IMR-90 (cell line): ENCODE measurements around the gene TCERG1L. TPM values are rescaled to one million over a fixed set of nuclear protein-coding genes. Genes with fewer than 3 reads are reported as not detected.

ENCODE experiments used
- ATAC-seq: fragments of 200-7000 bp; cut with Tn5 transposase; 2 replicates; pipeline ENCODE4 v1.9.1; 2020; ENCODE audit warnings: low read depth, mild to moderate bottlenecking, moderate library complexity
- BruUV-seq: library from RNA; stranded (reverse); fragments of 400-500 nt; replicated peaks from 2 replicates; lab custom pipeline; 2021; lab: Mats Ljungman, UMichigan
- CTCF ChIA-PET: fragments of 300-600 bp; formaldehyde crosslinking; extraction: SDS; loops from one replicate; lab custom pipeline; 2021; ENCODE audit warnings: antibody characterized with exemption; lab: Yijun Ruan, JAX
- POLR2A ChIA-PET: fragments of 300-600 bp; sonication (Branson Sonifier 250); formaldehyde crosslinking; loops from one replicate; lab custom pipeline; 2022; ENCODE audit warnings: antibody characterized with exemption; ENCODE audit not compliant: unreplicated experiment; lab: Charles Lee
- DNase-seq: peaks from one replicate; pipeline ENCODE4 v3.0.0; 2013
- H2AFZ ChIP-seq: replicated peaks from 2 replicates; pipeline ENCODE3; 2013; ENCODE audit warnings: low read length, mild to moderate bottlenecking; ENCODE audit not compliant: poor library complexity
- H2AK5ac ChIP-seq: 2 replicates; pipeline ENCODE4 v1.6.1; 2013; ENCODE audit warnings: low read depth, low read length, inconsistent platforms
- H2AK9ac ChIP-seq: replicated peaks from 2 replicates; pipeline ENCODE3; 2013; ENCODE audit warnings: mild to moderate bottlenecking, low read depth, low read length, moderate library complexity; ENCODE audit not compliant: poor library complexity
- H2BK120ac ChIP-seq: 2 replicates; pipeline ENCODE4 v1.6.1; 2013; ENCODE audit warnings: low read depth, low read length, inconsistent platforms
- H2BK15ac ChIP-seq: 3 replicates; pipeline ENCODE4 v1.6.1; 2013; ENCODE audit warnings: low read depth, low read length, inconsistent platforms
- H2BK20ac ChIP-seq: 2 replicates; pipeline ENCODE4 v1.6.1; 2013; ENCODE audit warnings: low read depth, mild to moderate bottlenecking, inconsistent platforms, low read length, moderate library complexity
- H2BK5ac ChIP-seq: 2 replicates; pipeline ENCODE4 v1.6.1; 2013; ENCODE audit warnings: mild to moderate bottlenecking, low read depth, low read length, inconsistent platforms; ENCODE audit not compliant: poor library complexity, severe bottlenecking
- H3K14ac ChIP-seq: replicated peaks from 2 replicates; pipeline ENCODE4 v1.6.1; 2013; ENCODE audit warnings: low read depth, low read length, inconsistent platforms
- H3K18ac ChIP-seq: 2 replicates; pipeline ENCODE4 v1.6.1; 2013; ENCODE audit warnings: low read depth, low read length, control low read depth
- H3K23ac ChIP-seq: 2 replicates; pipeline ENCODE4 v1.6.1; 2013; ENCODE audit warnings: low read depth, low read length, inconsistent platforms
- H3K27ac ChIP-seq: 2 replicates; pipeline ENCODE4 v1.5.1; 2013; ENCODE audit warnings: mild to moderate bottlenecking, control low read depth, low read length; ENCODE audit not compliant: insufficient read depth
- H3K27me3 ChIP-seq: 2 replicates; pipeline ENCODE4 v1.6.1; 2013; ENCODE audit warnings: low read length; ENCODE audit not compliant: control insufficient read depth, insufficient read depth
- H3K36me3 ChIP-seq: 2 replicates; pipeline ENCODE4 v1.6.1; 2013; ENCODE audit warnings: low read length, mixed read lengths; ENCODE audit not compliant: control insufficient read depth, insufficient read depth
- H3K4ac ChIP-seq: 2 replicates; pipeline ENCODE4 v1.6.1; 2013; ENCODE audit warnings: low read depth, low read length, inconsistent platforms
- H3K4me1 ChIP-seq: 2 replicates; pipeline ENCODE4 v1.6.1; 2013; ENCODE audit warnings: low read length, mixed read lengths; ENCODE audit not compliant: control insufficient read depth, insufficient read depth
- H3K4me2 ChIP-seq: 2 replicates; pipeline ENCODE4 v1.6.1; 2013; ENCODE audit warnings: low read depth, mild to moderate bottlenecking, control low read depth, low read length, moderate library complexity
- H3K4me3 ChIP-seq: 2 replicates; pipeline ENCODE4 v1.5.1; 2013; ENCODE audit warnings: low read depth, mild to moderate bottlenecking, control low read depth, low read length, moderate library complexity; ENCODE audit not compliant: insufficient read depth
- H3K56ac ChIP-seq: 2 replicates; pipeline ENCODE4 v1.6.1; 2013; ENCODE audit warnings: low read length, inconsistent platforms; ENCODE audit not compliant: insufficient read depth; ENCODE audit errors: extremely low read depth
- H3K79me1 ChIP-seq, 2 experiments: 2 replicates each; pipeline ENCODE4 v1.6.1; 2013; ENCODE audit warnings: low read length in 2 of 2, inconsistent platforms in 1 of 2, low read depth in 1 of 2
- H3K9ac ChIP-seq: 2 replicates; pipeline ENCODE4 v1.6.1; 2013; ENCODE audit warnings: low read depth, low read length, control low read depth
- H3K9me1 ChIP-seq: 2 replicates; pipeline ENCODE4 v1.6.1; 2013; ENCODE audit warnings: low read length, inconsistent platforms; ENCODE audit not compliant: insufficient read depth
- H3K9me3 ChIP-seq: 2 replicates; pipeline ENCODE4 v1.6.1; 2013; ENCODE audit warnings: low read length; ENCODE audit not compliant: control insufficient read depth, insufficient read depth
- H4K20me1 ChIP-seq: 2 replicates; pipeline ENCODE4 v1.6.1; 2013; ENCODE audit warnings: low read length, inconsistent platforms; ENCODE audit not compliant: insufficient read depth
- H4K5ac ChIP-seq: 2 replicates; pipeline ENCODE4 v1.6.1; 2013; ENCODE audit warnings: mild to moderate bottlenecking, low read depth, low read length, control low read depth
- H4K8ac ChIP-seq, 2 experiments: 2 replicates each; pipeline ENCODE4 v1.6.1; 2013; ENCODE audit warnings: low read depth in 2 of 2, low read length in 2 of 2, control low read depth in 1 of 2, inconsistent platforms in 1 of 2
- H4K91ac ChIP-seq: 2 replicates; pipeline ENCODE4 v1.6.1; 2013; ENCODE audit warnings: low read depth, low read length, inconsistent platforms; ENCODE audit not compliant: insufficient read depth
- BHLHE40 ChIP-seq: fragments of 150-350 bp; IDR thresholded peaks from 2 replicates; pipeline ENCODE4 v1.6.1; 2016; ENCODE audit warnings: mild to moderate bottlenecking, low read depth, low read length
- CEBPB ChIP-seq: IDR thresholded peaks from 2 replicates; pipeline ENCODE4 v1.6.1; 2012; ENCODE audit warnings: low read depth, low read length, improper control_type of control experiment
- CHD1 ChIP-seq: IDR thresholded peaks from 2 replicates; pipeline ENCODE4 v1.6.1; 2012; ENCODE audit warnings: low read depth, low read length, improper control_type of control experiment
- CTCF ChIP-seq: conservative IDR thresholded peaks from 2 replicates; pipeline ENCODE4 v1.5.1; 2012; ENCODE audit warnings: mild to moderate bottlenecking, low read depth, low read length, improper control_type of control experiment
- FOS ChIP-seq: fragments of 150-350 bp; IDR thresholded peaks from 2 replicates; pipeline ENCODE4 v1.6.1; 2016; ENCODE audit warnings: low read depth, low read length
- MXI1 ChIP-seq: IDR thresholded peaks from 2 replicates; pipeline ENCODE4 v1.6.1; 2012; ENCODE audit warnings: low read depth, mild to moderate bottlenecking, low read length, moderate library complexity, borderline replicate concordance
- NFE2L2 ChIP-seq: fragments of 150-350 bp; IDR thresholded peaks from 2 replicates; pipeline ENCODE4 v1.6.1; 2016; ENCODE audit warnings: low read depth, mild to moderate bottlenecking, low read length
- POLR2A ChIP-seq: IDR thresholded peaks from 2 replicates; pipeline ENCODE4 v1.6.1; 2012; ENCODE audit warnings: mild to moderate bottlenecking, low read depth, low read length
- RAD21 ChIP-seq: IDR thresholded peaks from 2 replicates; pipeline ENCODE4 v1.6.1; 2012; ENCODE audit warnings: low read length, improper control_type of control experiment
- RCOR1 ChIP-seq: IDR thresholded peaks from 2 replicates; pipeline ENCODE4 v1.6.1; 2012; ENCODE audit warnings: mild to moderate bottlenecking, low read length, improper control_type of control experiment; ENCODE audit not compliant: insufficient replicate concordance
- RFX5 ChIP-seq: IDR thresholded peaks from 2 replicates; pipeline ENCODE4 v1.8.0; 2012; ENCODE audit warnings: low read depth, mild to moderate bottlenecking, low read length, moderate library complexity
- SMC3 ChIP-seq: fragments of 150-350 bp; IDR thresholded peaks from 2 replicates; pipeline ENCODE4 v1.6.1; 2016; ENCODE audit warnings: low read depth, mild to moderate bottlenecking, antibody characterized with exemption, low read length, moderate library complexity
- USF2 ChIP-seq: fragments of 150-350 bp; IDR thresholded peaks from 2 replicates; pipeline ENCODE4 v1.6.1; 2017; ENCODE audit warnings: mild to moderate bottlenecking, antibody characterized with exemption, low read length, low read depth
- WGBS, 2 experiments: methylation state at CpG; one replicate each; pipeline versions ENCODE4 v1.1.5 to v1.1.7; 2013; ENCODE audit warnings: missing lambda C conversion rate in 2 of 2; ENCODE audit not compliant: insufficient read length in 1 of 2; ENCODE audit errors: extremely low coverage in 2 of 2; 5-methylcytosine and 5-hydroxymethylcytosine counted together
- dilution Hi-C: fragments of 300-500 bp; cut with HindIII; formaldehyde crosslinking; loops from one replicate; pipeline ENCODE4 v1.14.3; 2018; ENCODE audit warnings: low sequenced_read_pairs; ENCODE audit not compliant: unreplicated experiment
- in situ Hi-C: fragments of 300-500 bp; cut with MboI; formaldehyde crosslinking; loops from 3 replicates; pipeline ENCODE4 v1.14.3; 2019; ENCODE audit warnings: low sequenced_read_pairs, inconsistent platforms, mixed read lengths
- intact Hi-C: fragments of 100-400 bp; cut with micrococcal nuclease; formaldehyde crosslinking; loops from 2 replicates; pipeline ENCODE4 v1.10.0; 2022
- polyA plus RNA-seq, 3 experiments: library from polyadenylated mRNA; depleted of rRNA; stranded (reverse); fragments of >200 nt; gene quantifications; 2 replicates each; pipeline ENCODE4 v1.2.3, GENCODE V29; 2012; ENCODE audit warnings: low replicate concordance in 1 of 3
- total RNA-seq: library from RNA; depleted of rRNA; stranded (reverse); fragments of >200 nt; gene quantifications from 2 replicates; pipeline ENCODE4 v1.2.3, GENCODE V29; 2012
- TF ChIP-seq, protein P1 (sequence below): fragments of 150-350 bp; IDR thresholded peaks from 2 replicates; pipeline ENCODE4 v1.6.1; 2016; ENCODE audit warnings: low read depth, mild to moderate bottlenecking, low read length, moderate library complexity, borderline replicate concordance

Gene TCERG1L
- total and polyA plus RNA-seq, 2 of the 4 experiments (the other 2 are of a cell fraction): not detected

DNA sequence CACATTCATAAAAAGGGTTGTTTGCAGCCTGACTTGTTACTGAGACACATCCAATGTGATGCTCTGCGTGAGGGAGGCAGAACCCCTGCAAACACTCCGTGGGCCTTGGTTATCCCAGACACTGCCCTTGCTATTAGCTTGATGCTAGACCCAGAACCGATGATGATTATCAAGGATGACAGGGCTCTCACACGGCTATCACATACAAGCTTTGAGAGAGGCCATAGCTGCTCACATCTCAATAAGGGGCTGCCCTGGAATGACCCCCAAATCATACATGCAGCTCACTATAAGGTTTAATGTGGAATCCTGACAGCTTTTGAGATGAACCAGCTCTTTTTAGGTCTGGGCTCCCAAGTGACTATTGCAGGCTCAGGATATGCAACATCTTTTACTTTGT is 44.4 kb upstream of the TCERG1L start:
- Histone ChIP-seq H3K9me1 (no peaks in the 10 kb centered on the region), H4K20me1 (no peaks in the 10 kb centered on the region), H2AK5ac (no peak overlapping the region), H3K9ac (no peak overlapping the region), H2BK20ac (no peak overlapping the region), H4K91ac (no peak overlapping the region), H2BK120ac (no peak overlapping the region), H3K23ac (no peak overlapping the region), H2BK15ac (no peak overlapping the region), H3K36me3 (no peaks in the 10 kb centered on the region), H3K4me3 (no peak overlapping the region), H3K79me1 (no peaks in the 10 kb centered on the region), H3K9me3 (peaks cover 42% of the 10 kb centered on the region), H3K56ac (no peak overlapping the region), H3K14ac (no peak overlapping the region), H3K27ac (no peak overlapping the region), H4K8ac (no peak overlapping the region), H3K18ac (no peak overlapping the region), H3K27me3 (no peaks in the 10 kb centered on the region), H3K4ac (no peak overlapping the region), H2AK9ac (no peak overlapping the region), H4K5ac (no peak overlapping the region), H2BK5ac (no peak overlapping the region), H3K4me2 (no peak overlapping the region), H3K4me1 (no peaks in the 10 kb centered on the region), H2AFZ (no peak overlapping the region)
- ATAC-seq: no peak
- ChIA-PET CTCF (no interaction called here), POLR2A (no interaction called here)
- BruUV-seq: no TSS peak
- intact Hi-C loops: no loop called here
- 40% methylated on average over 1 of the region's 4 CpGs; no CpG with 5 or more reads in 1 of the 2 experiments for WGBS, 2 experiments
- no peak for DNase-seq
- in situ Hi-C loops: no loop called here
- TF ChIP-seq, protein P1, sequence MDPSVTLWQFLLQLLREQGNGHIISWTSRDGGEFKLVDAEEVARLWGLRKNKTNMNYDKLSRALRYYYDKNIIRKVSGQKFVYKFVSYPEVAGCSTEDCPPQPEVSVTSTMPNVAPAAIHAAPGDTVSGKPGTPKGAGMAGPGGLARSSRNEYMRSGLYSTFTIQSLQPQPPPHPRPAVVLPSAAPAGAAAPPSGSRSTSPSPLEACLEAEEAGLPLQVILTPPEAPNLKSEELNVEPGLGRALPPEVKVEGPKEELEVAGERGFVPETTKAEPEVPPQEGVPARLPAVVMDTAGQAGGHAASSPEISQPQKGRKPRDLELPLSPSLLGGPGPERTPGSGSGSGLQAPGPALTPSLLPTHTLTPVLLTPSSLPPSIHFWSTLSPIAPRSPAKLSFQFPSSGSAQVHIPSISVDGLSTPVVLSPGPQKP: no peak
- TF ChIP-seq RAD21: no peak
- TF ChIP-seq USF2: no peak
- TF ChIP-seq RFX5: no peak
- no peak for TF ChIP-seq CHD1
- no peak for TF ChIP-seq MXI1
- no peak for TF ChIP-seq CTCF
- no peak for TF ChIP-seq CEBPB
- TF ChIP-seq BHLHE40: no peak
- TF ChIP-seq SMC3: no peak
- TF ChIP-seq FOS: no peak
- TF ChIP-seq POLR2A: no peak
- TF ChIP-seq NFE2L2: no peak
- TF ChIP-seq RCOR1: no peak
- dilution Hi-C loops: no loop called here
